HCT116 (cell line): ENCODE results near the gene APBA1.

Experiments used
- CBX3 ChIP-seq: IDR thresholded peaks from 2 replicates; pipeline ENCODE4 v1.6.1; 2012; ENCODE audit warnings: low read depth
- CEBPB ChIP-seq: IDR thresholded peaks from 2 replicates; pipeline ENCODE4 v1.6.1; 2012; ENCODE audit warnings: low read depth
- CTCF ChIP-seq, 3 experiments: fragments of 200-600 bp in 1 of 3; sonication (generic) in 1 of 3; IDR thresholded peaks in 2 of 3; conservative IDR thresholded peaks in 1 of 3; 2 replicates each; pipeline ENCODE4 v1.5.1; 2012 to 2017; ENCODE audit warnings: low read depth in 2 of 3, low read length in 2 of 3, antibody characterized with exemption in 1 of 3, borderline replicate concordance in 1 of 3, control low read depth in 1 of 3, mild to moderate bottlenecking in 1 of 3, mixed read lengths in 1 of 3, mixed run types in 1 of 3, moderate library complexity in 1 of 3; ENCODE audit not compliant: insufficient read depth in 1 of 3
- EZH2 ChIP-seq: fragments of 200-600 bp; sonication (generic); IDR thresholded peaks from 2 replicates; pipeline ENCODE4 v1.6.1; 2017; ENCODE audit warnings: antibody characterized with exemption, mixed run types
- EZH2phosphoT487 ChIP-seq: fragments of 200-600 bp; IDR thresholded peaks from 2 replicates; pipeline ENCODE4 v1.6.1; 2018; ENCODE audit warnings: antibody characterized with exemption, borderline replicate concordance
- JUND ChIP-seq: IDR thresholded peaks from 2 replicates; pipeline ENCODE4 v1.6.1; 2012
- MAX ChIP-seq: IDR thresholded peaks from 2 replicates; pipeline ENCODE4 v1.6.1; 2012
- POLR2A ChIP-seq: IDR thresholded peaks from 2 replicates; pipeline ENCODE4 v1.7.0; 2011; ENCODE audit warnings: borderline replicate concordance; ENCODE audit not compliant: insufficient read depth, insufficient read length; ENCODE audit errors: extremely low read depth
- POLR2AphosphoS5 ChIP-seq: IDR thresholded peaks from 2 replicates; pipeline ENCODE4 v1.6.1; 2011; ENCODE audit warnings: mild to moderate bottlenecking, low read depth, low read length, moderate library complexity
- SIN3A ChIP-seq: IDR thresholded peaks from 2 replicates; pipeline ENCODE4 v1.6.1; 2012; ENCODE audit warnings: low read depth
- SP1 ChIP-seq: IDR thresholded peaks from 2 replicates; pipeline ENCODE4 v1.6.1; 2012; ENCODE audit warnings: low read depth
- ZNF274 ChIP-seq: fragments of 200-500 bp; sonication (Bioruptor generic); IDR thresholded peaks from 2 replicates; pipeline ENCODE4 v1.6.1; 2014; ENCODE audit warnings: mild to moderate bottlenecking, low read depth, low read length, inconsistent platforms
- TF ChIP-seq, protein P1 (sequence below): IDR thresholded peaks from 2 replicates; pipeline ENCODE4 v1.6.1; 2012

DNA sequence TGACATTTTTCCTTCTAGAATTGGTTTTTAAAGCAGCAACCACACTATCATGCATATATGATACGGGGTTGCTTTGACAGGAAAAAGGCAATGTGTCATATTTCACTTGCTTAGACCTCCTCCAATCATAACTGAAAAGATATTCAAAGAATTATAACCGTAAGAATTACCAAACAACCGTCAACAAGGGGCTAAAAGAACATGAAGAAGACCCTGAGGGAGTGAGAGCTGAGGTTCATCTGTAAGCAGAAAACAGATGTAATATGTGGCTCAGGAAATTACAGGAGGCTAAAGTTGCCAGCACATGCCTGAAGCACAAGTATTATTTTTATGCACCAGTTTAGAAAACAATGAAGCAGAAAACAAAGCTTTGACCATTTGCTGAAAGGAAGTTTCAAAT is 78.9 kb downstream of the APBA1 start:
- TF ChIP-seq EZH2phosphoT487, result no peak
- no peak for TF ChIP-seq POLR2A
- TF ChIP-seq MAX, result no peak
- no peak for TF ChIP-seq SIN3A
- no peak for TF ChIP-seq EZH2
- TF ChIP-seq CTCF (IDR thresholded peaks at IDR 0.05 in 2 of 3, conservative IDR thresholded peaks at IDR 0.05 in 1 of 3; ENCODE audit: borderline replicate concordance in 1 of 3, insufficient read depth in 1 of 3, low read depth in 2 of 3, low read length in 2 of 3), result no peak
- TF ChIP-seq POLR2AphosphoS5, result no peak
- TF ChIP-seq CBX3, result no peak
- TF ChIP-seq CEBPB, result no peak
- TF ChIP-seq SP1, result no peak
- TF ChIP-seq ZNF274, result no peak
- no peak for TF ChIP-seq JUND
- TF ChIP-seq, protein P1, sequence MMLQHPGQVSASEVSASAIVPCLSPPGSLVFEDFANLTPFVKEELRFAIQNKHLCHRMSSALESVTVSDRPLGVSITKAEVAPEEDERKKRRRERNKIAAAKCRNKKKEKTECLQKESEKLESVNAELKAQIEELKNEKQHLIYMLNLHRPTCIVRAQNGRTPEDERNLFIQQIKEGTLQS, result no peak
